HCT116 (cell line): ENCODE results near the gene THSD4. TPM values are rescaled to one million over a fixed set of nuclear protein-coding genes. Genes with fewer than 3 reads are reported as not detected.

Experiments
- ATAC-seq: fragments of 200-7000 bp; cut with Tn5 transposase; 2 replicates; pipeline ENCODE4 v1.9.1; 2020; ENCODE audit warnings: mild to moderate bottlenecking, moderate library complexity
- BruUV-seq: library from RNA; stranded (reverse); fragments of 400-500 nt; replicated peaks from 2 replicates; lab custom pipeline; 2021; lab: Mats Ljungman, UMichigan
- CTCF ChIA-PET: fragments of 300-600 bp; sonication (Branson Sonifier 250); formaldehyde crosslinking; loops from one replicate; lab custom pipeline; 2021; ENCODE audit warnings: antibody characterized with exemption; lab: Charles Lee
- POLR2A ChIA-PET: fragments of 300-600, 350-600 bp; sonication (Branson Sonifier 250); formaldehyde crosslinking; loops from one replicate; lab custom pipeline; 2021; ENCODE audit warnings: antibody characterized with exemption; lab: Charles Lee
- RAD21 ChIA-PET, 2 experiments: fragments of 300-600 bp; sonication (Branson Sonifier 250); formaldehyde crosslinking; loops; one replicate each; lab custom pipeline; 2023; ENCODE audit warnings: low total read pairs in 2 of 2; ENCODE audit not compliant: uncharacterized antibody in 2 of 2, unreplicated experiment in 2 of 2, low non-redundant PET in 1 of 2; lab: Charles Lee
- DNase-seq: peaks from one replicate; pipeline ENCODE4 v3.0.0-alpha.2; 2010; ENCODE audit warnings: low read depth, low spot score
- H2AFZ ChIP-seq: fragments of 200-600 bp; shearing (Covaris generic), sonication (generic); 2 replicates; pipeline ENCODE4 v1.6.1; 2017; ENCODE audit warnings: low read depth, mixed run types, mixed read lengths, antibody characterized with exemption, low read length; ENCODE audit not compliant: poor library complexity, severe bottlenecking
- H3K27ac ChIP-seq: 2 replicates; pipeline ENCODE4 v1.5.1; 2012; ENCODE audit warnings: low read depth, low read length
- H3K27me3 ChIP-seq: fragments of 200-600 bp; sonication (generic); 2 replicates; pipeline ENCODE4 v1.6.1; 2016; ENCODE audit warnings: mixed run types, low read length, mixed read lengths; ENCODE audit not compliant: insufficient read depth
- H3K36me3 ChIP-seq, 2 experiments: fragments of 200-500 bp in 1 of 2; fragments of 200-600 bp in 1 of 2; sonication (Bioruptor generic) in 1 of 2; sonication (generic) in 1 of 2; 2 replicates each; pipeline versions ENCODE4 v1.5.1 to v1.6.1; 2014 to 2016; ENCODE audit warnings: low read length in 2 of 2, inconsistent platforms in 1 of 2, mixed read lengths in 1 of 2, mixed run types in 1 of 2; ENCODE audit not compliant: insufficient read depth in 2 of 2, control insufficient read depth in 1 of 2
- H3K4me1 ChIP-seq, 2 experiments: fragments of 200-600 bp in 1 of 2; sonication (generic) in 1 of 2; 2 replicates each; pipeline versions ENCODE4 v1.5.1 to v1.6.1; 2012 to 2017; ENCODE audit warnings: low read length in 2 of 2, inconsistent platforms in 1 of 2, mild to moderate bottlenecking in 1 of 2, mixed read lengths in 1 of 2, mixed run types in 1 of 2, moderate library complexity in 1 of 2; ENCODE audit not compliant: insufficient read depth in 2 of 2, control insufficient read depth in 1 of 2
- H3K4me2 ChIP-seq: fragments of 200-600 bp; sonication (generic); 2 replicates; pipeline ENCODE4 v1.6.1; 2017; ENCODE audit warnings: mixed run types, low read length, mixed read lengths
- H3K4me3 ChIP-seq, 2 experiments: fragments of 200-600 bp in 1 of 2; sonication (generic) in 1 of 2; replicated peaks in 1 of 2; 2 replicates each; pipeline ENCODE4 v1.5.1; 2011 to 2016; ENCODE audit warnings: low read length in 2 of 2, control low read depth in 1 of 2, low read depth in 1 of 2, mild to moderate bottlenecking in 1 of 2, mixed read lengths in 1 of 2, mixed run types in 1 of 2
- H3K79me2 ChIP-seq: fragments of 200-600 bp; sonication (generic); 2 replicates; pipeline ENCODE4 v1.6.1; 2017; ENCODE audit warnings: mild to moderate bottlenecking, mixed run types, low read length, moderate library complexity, mixed read lengths; ENCODE audit not compliant: insufficient read depth
- H3K9ac ChIP-seq: fragments of 200-600 bp; sonication (generic); 2 replicates; pipeline ENCODE4 v1.6.1; 2016; ENCODE audit warnings: low read length, mixed read lengths
- H3K9me2 ChIP-seq: fragments of 200-600 bp; sonication (generic), shearing (Covaris generic); 2 replicates; pipeline ENCODE4 v1.6.1; 2017; ENCODE audit warnings: mixed run types, mild to moderate bottlenecking, moderate library complexity; ENCODE audit not compliant: insufficient read depth
- H3K9me3 ChIP-seq, 2 experiments: fragments of 200-500 bp in 1 of 2; fragments of 200-600 bp in 1 of 2; sonication (Bioruptor generic) in 1 of 2; sonication (generic) in 1 of 2; 2 replicates each; pipeline ENCODE4 v1.6.1; 2014 to 2017; ENCODE audit warnings: low read length in 2 of 2, mixed read lengths in 2 of 2, inconsistent platforms in 1 of 2, low read depth in 1 of 2, mild to moderate bottlenecking in 1 of 2, mixed run types in 1 of 2, moderate library complexity in 1 of 2; ENCODE audit not compliant: control insufficient read depth in 1 of 2, insufficient read depth in 1 of 2
- H4K20me1 ChIP-seq: fragments of 200-600 bp; sonication (generic), shearing (Covaris generic); 2 replicates; pipeline ENCODE4 v1.6.1; 2017; ENCODE audit warnings: mixed run types, mild to moderate bottlenecking, moderate library complexity; ENCODE audit not compliant: insufficient read depth
- CBX3 ChIP-seq: IDR thresholded peaks from 2 replicates; pipeline ENCODE4 v1.6.1; 2012; ENCODE audit warnings: low read depth
- CTCF ChIP-seq, 3 experiments: fragments of 200-600 bp in 1 of 3; sonication (generic) in 1 of 3; IDR thresholded peaks in 2 of 3; conservative IDR thresholded peaks in 1 of 3; 2 replicates each; pipeline ENCODE4 v1.5.1; 2012 to 2017; ENCODE audit warnings: low read depth in 2 of 3, low read length in 2 of 3, antibody characterized with exemption in 1 of 3, borderline replicate concordance in 1 of 3, control low read depth in 1 of 3, mild to moderate bottlenecking in 1 of 3, mixed read lengths in 1 of 3, mixed run types in 1 of 3, moderate library complexity in 1 of 3; ENCODE audit not compliant: insufficient read depth in 1 of 3
- EGR1 ChIP-seq: IDR thresholded peaks from 2 replicates; pipeline ENCODE4 v1.6.1; 2012; ENCODE audit warnings: low read depth
- YY1 ChIP-seq: IDR thresholded peaks from 2 replicates; pipeline ENCODE4 v1.6.1; 2011; ENCODE audit warnings: low read length, low read depth, moderate library complexity, mild to moderate bottlenecking; ENCODE audit not compliant: insufficient replicate concordance; ENCODE audit errors: extremely low read depth
- ZBTB33 ChIP-seq: IDR thresholded peaks from 2 replicates; pipeline ENCODE4 v1.6.1; 2011; ENCODE audit warnings: mild to moderate bottlenecking, low read length, moderate library complexity; ENCODE audit not compliant: insufficient replicate concordance; ENCODE audit errors: extremely low read depth
- intact Hi-C: fragments of 100-400 bp; cut with micrococcal nuclease; formaldehyde crosslinking; loops from 2 replicates; pipeline ENCODE4 v1.10.0; 2022
- total RNA-seq: library from RNA; stranded (reverse); gene quantifications from one replicate; pipeline ENCODE4 v1.2.1, GENCODE V29; 2021; ENCODE audit not compliant: unreplicated experiment

THSD4 gene
- total RNA-seq, 1 experiment from 2014 or later: 30.5 TPM

DNA sequence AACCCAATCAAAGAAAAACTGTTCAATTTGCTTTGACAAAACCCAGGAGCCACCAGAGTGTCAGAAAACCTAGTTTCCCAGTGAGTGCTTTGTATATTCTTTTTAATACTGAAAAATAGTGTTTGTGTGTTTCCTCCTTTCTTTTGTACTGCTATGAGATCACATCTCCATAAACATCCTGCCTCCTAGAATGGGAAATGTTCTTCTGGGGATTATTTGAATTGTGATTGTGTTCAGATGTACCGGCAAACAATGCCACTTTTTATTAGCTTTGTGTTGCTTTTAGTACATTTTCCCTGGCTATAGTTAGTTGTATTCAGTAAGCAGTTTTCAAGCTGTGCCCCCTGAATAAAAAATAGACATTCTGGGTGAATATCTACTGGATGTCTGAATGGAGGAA, 547.0 kb downstream of the THSD4 start:
- no peak overlapping the region for H3K4me3 ChIP-seq
- no peak overlapping the region for H3K4me2 ChIP-seq
- H3K79me2 ChIP-seq: no peaks in the 10 kb centered on the region
- intact Hi-C loops: no loop called here
- H3K27ac ChIP-seq: no peak overlapping the region
- DNase-seq (no peak), ATAC-seq (no peak)
- RAD21 ChIA-PET: no interaction called here
- no peak overlapping the region for H2AFZ ChIP-seq
- POLR2A ChIA-PET: no interaction called here
- no peaks in the 10 kb centered on the region for H4K20me1 ChIP-seq
- H3K9me2 ChIP-seq: no peaks in the 10 kb centered on the region; the same call in 1 of the 2 replicates
- TF ChIP-seq CTCF (IDR thresholded peaks at IDR 0.05 in 2 of 3, conservative IDR thresholded peaks at IDR 0.05 in 1 of 3; ENCODE audit: borderline replicate concordance in 1 of 3, insufficient read depth in 1 of 3, low read depth in 2 of 3, low read length in 2 of 3): no peak
- TF ChIP-seq CBX3: no peak
- no peak for TF ChIP-seq YY1
- TF ChIP-seq ZBTB33: no peak
- TF ChIP-seq EGR1: no peak
- no peaks in the 10 kb centered on the region for H3K4me1 ChIP-seq
- no TSS peak for BruUV-seq
- CTCF ChIA-PET: no interaction called here
- no peaks in the 10 kb centered on the region for H3K36me3 ChIP-seq
- no peaks in the 10 kb centered on the region for H3K9me3 ChIP-seq
- H3K9ac ChIP-seq: no peak overlapping the region
- H3K27me3 ChIP-seq: no peaks in the 10 kb centered on the region
